Breast epithelium (tissue), 4 donors: ENCODE measurements around the gene WNT1. TPM values are rescaled to one million over a fixed set of nuclear protein-coding genes. Genes with fewer than 3 reads are reported as not detected.
A peak's percentile ranks its signal among the peaks of the same experiment; 100 is the strongest.

Source experiments
- DNase-seq, 2 donors: peaks; one replicate each; pipeline ENCODE4 v3.0.0-alpha.2; 2019; ENCODE audit warnings: low spot score in 2 of 2
- H3K27ac ChIP-seq, 2 donors: fragments of 200-600 bp; sonication (generic) in 1 of 2; one replicate each; pipeline ENCODE4 v1.5.1; 2016 to 2019; ENCODE audit warnings: mild to moderate bottlenecking in 1 of 2
- H3K27me3 ChIP-seq, 2 donors: fragments of 200-600 bp; sonication (generic) in 1 of 2; one replicate each; pipeline versions ENCODE4 v1.5.1 to v1.6.0; 2017 to 2019; ENCODE audit warnings: control low read depth in 1 of 2, mild to moderate bottlenecking in 1 of 2
- H3K36me3 ChIP-seq: fragments of 200-600 bp; one replicate; pipeline ENCODE4 v1.5.1; 2019
- H3K4me1 ChIP-seq, 2 donors: fragments of 200-600 bp; sonication (generic); one replicate each; pipeline ENCODE4 v1.5.1; 2016 to 2019; ENCODE audit warnings: control low read depth in 1 of 2
- H3K4me3 ChIP-seq, 3 donors: fragments of 200-600 bp; sonication (generic); 1 replicate in 2 of 3; 2 replicates in 1 of 3; pipeline ENCODE4 v1.5.1; 2016 to 2019; ENCODE audit warnings: mild to moderate bottlenecking in 3 of 3, moderate library complexity in 2 of 3
- H3K9me3 ChIP-seq, 2 donors: fragments of 200-600 bp; sonication (generic) in 1 of 2; one replicate each; pipeline ENCODE4 v1.5.1; 2016 to 2019; ENCODE audit warnings: control low read depth in 1 of 2
- POLR2A ChIP-seq: fragments of 450-650 bp; IDR thresholded peaks from one replicate; pipeline ENCODE4 v1.6.1; 2016; ENCODE audit warnings: antibody characterized with exemption, mild to moderate bottlenecking, moderate library complexity
- POLR2AphosphoS5 ChIP-seq, 3 donors: sonication (generic); formaldehyde crosslinking; IDR thresholded peaks; one replicate each; pipeline ENCODE4 v1.6.1; 2017; ENCODE audit warnings: antibody characterized with exemption in 3 of 3
- intact Hi-C: fragments of 100-400 bp; cut with DNase I; formaldehyde crosslinking; loops from one replicate; pipeline ENCODE4 v1.15.1; 2023; ENCODE audit warnings: low total_unique reads
- total RNA-seq, 3 donors: library from RNA; depleted of rRNA; stranded (reverse); fragments of >200 nt; gene quantifications; one replicate each; pipeline ENCODE4 v1.1.0, GENCODE V29; 2016
- TF ChIP-seq, protein P1 (sequence below), 3 donors: fragments of 450-650 bp; IDR thresholded peaks; one replicate each; pipeline ENCODE4 v1.5.1; 2016 to 2017; ENCODE audit warnings: antibody characterized with exemption in 3 of 3, mild to moderate bottlenecking in 3 of 3, moderate library complexity in 3 of 3

The WNT1 gene
- total RNA-seq, 3 donors from 2014 or later = not detected

DNA sequence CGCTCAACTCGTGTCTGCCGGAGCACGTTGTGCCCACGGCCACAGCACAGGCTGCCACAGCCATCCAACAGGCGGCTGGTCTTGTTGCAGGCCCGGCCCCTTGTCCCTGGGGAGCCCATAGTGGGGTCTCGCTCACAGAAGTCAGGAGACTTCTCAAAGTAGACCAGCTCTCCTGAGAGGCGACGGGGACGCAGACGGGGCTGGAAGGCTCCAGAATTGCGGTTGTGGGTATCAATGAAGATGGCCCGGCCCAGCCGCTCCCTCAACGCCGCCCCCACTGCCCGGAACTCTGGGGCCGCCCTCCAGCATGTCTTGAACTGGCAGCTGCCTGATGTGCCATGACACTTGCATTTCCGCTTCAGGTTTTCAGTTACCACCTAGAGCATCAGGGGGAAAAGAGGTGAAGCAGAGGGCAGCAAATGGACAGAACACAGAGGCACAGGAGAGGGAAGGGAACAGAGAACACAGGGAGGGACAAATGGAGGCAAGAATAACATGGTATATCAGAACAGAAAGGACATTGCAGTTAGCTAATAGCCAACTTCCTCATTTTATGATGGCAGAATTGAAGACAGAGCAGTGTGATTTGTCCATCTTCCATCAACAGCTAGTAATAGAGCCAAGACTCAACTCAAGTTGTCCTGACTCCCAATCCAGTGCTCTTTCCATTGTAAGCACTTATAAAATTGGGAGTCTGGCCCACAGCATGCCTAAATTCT is 11.8 kb upstream of the WNT1 start:
- Histone ChIP-seq H3K4me1 (peaks cover 5 to 8% of the 10 kb centered on the region in 2 donors), H3K36me3 (no peaks in the 10 kb centered on the region), H3K9me3 (no peaks in the 10 kb centered on the region), H3K27me3 (peaks cover 12 to 21% of the 10 kb centered on the region in 2 donors), H3K27ac (no peak overlapping the region), H3K4me3 (no peak overlapping the region)
- intact Hi-C loops = no loop called here
- no peak for DNase-seq
- TF ChIP-seq POLR2A (no peak), POLR2AphosphoS5 (IDR thresholded peaks at IDR 0.05) (no peak)
- TF ChIP-seq, protein P1, sequence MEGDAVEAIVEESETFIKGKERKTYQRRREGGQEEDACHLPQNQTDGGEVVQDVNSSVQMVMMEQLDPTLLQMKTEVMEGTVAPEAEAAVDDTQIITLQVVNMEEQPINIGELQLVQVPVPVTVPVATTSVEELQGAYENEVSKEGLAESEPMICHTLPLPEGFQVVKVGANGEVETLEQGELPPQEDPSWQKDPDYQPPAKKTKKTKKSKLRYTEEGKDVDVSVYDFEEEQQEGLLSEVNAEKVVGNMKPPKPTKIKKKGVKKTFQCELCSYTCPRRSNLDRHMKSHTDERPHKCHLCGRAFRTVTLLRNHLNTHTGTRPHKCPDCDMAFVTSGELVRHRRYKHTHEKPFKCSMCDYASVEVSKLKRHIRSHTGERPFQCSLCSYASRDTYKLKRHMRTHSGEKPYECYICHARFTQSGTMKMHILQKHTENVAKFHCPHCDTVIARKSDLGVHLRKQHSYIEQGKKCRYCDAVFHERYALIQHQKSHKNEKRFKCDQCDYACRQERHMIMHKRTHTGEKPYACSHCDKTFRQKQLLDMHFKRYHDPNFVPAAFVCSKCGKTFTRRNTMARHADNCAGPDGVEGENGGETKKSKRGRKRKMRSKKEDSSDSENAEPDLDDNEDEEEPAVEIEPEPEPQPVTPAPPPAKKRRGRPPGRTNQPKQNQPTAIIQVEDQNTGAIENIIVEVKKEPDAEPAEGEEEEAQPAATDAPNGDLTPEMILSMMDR (IDR thresholded peaks at IDR 0.05) = no peak

GRCh38 chr12:48967991-48968390 is 10.1 kb upstream of the WNT1 start:
- H3K27ac ChIP-seq = no peak overlapping the region
- TF ChIP-seq POLR2AphosphoS5 (IDR thresholded peaks at IDR 0.05) (no peak), POLR2A (no peak)
- TF ChIP-seq, protein P1 (IDR thresholded peaks at IDR 0.05) = no peak
- H3K4me3 ChIP-seq = no peak overlapping the region
- no peaks in the 10 kb centered on the region for H3K9me3 ChIP-seq
- no peak for DNase-seq
- peaks cover 12 to 38% of the 10 kb centered on the region in 2 donors for H3K27me3 ChIP-seq
- intact Hi-C loops = no loop called here
- peaks cover 5 to 8% of the 10 kb centered on the region in 2 donors for H3K4me1 ChIP-seq
- H3K36me3 ChIP-seq = no peaks in the 10 kb centered on the region

DNA sequence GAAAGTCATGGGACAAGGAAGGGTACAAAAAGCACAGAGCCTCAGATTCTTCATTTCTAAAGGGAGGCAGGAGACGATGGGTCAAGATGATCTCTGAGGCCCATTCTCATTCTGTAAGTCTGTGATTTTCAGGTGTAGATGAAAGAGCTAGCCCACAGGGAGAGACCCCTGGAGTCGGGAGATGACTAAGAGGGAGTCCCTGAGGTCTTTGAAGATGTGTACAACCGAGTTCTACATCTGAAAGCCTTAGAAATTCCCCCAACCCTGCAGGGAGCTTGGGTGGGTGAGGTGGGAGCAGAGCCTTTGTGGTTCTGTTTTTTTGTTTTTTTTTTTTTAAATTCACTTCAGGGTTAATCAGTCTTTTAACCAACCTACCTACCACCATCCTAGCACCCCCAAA is 9.7 kb upstream of the WNT1 start:
- no peaks in the 10 kb centered on the region for H3K36me3 ChIP-seq
- H3K4me1 ChIP-seq = peaks cover 5 to 8% of the 10 kb centered on the region in 2 donors
- H3K9me3 ChIP-seq = no peaks in the 10 kb centered on the region
- no peak for DNase-seq
- H3K4me3 ChIP-seq = no peak overlapping the region
- no peak overlapping the region for H3K27ac ChIP-seq
- intact Hi-C loops = no loop called here
- TF ChIP-seq POLR2AphosphoS5 (IDR thresholded peaks at IDR 0.05) (no peak), POLR2A (no peak)
- TF ChIP-seq, protein P1 (IDR thresholded peaks at IDR 0.05) = no peak
- peaks cover 12 to 42% of the 10 kb centered on the region in 2 donors for H3K27me3 ChIP-seq

DNA sequence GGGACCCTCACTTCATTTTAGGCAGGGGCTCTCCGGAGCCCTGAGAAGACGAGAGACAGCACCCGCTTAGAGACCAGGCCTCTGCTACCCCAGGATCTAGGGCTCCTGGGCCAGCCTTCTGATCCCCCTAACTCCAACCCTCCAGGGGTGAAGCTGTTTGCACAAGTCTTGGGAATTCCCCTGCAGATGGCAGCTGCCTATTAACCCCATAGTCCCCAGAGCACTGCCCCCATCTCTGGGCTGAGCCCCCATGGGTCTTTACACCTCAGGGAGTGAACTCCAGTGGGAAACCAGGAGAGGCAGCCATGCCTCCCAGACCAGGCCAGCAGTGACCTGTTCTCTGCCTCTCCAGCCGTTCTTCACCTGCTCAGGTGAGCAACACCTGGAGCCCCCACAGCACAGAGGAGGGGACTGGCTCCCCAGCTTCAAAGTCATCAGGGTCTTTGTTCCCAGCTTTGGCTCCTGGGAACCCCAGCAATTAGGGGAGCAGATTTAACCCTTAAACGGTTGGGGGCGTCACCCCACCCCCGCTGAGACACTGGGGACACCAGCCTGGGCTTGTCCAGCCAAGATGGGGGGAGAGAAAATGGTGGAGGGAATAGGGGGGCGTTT is 8.9 kb upstream of the WNT1 start:
- TF ChIP-seq, protein P1 (IDR thresholded peaks at IDR 0.05) = no peak
- TF ChIP-seq POLR2AphosphoS5 (IDR thresholded peaks at IDR 0.05) (no peak), POLR2A (no peak)
- intact Hi-C loops = no loop called here
- Histone ChIP-seq H3K27me3 (peaks cover 12 to 50% of the 10 kb centered on the region in 2 donors), H3K27ac (no peak overlapping the region), H3K36me3 (no peaks in the 10 kb centered on the region), H3K4me3 (peak overlapping the region in 2 of 3 donors; percentile 27 to 58), H3K9me3 (no peaks in the 10 kb centered on the region), H3K4me1 (peaks cover 5 to 8% of the 10 kb centered on the region in 2 donors)
- no peak for DNase-seq
